OCI-M2 (cell line): ENCODE measurements around the gene DPF3.

ENCODE experiments used
- DNase-seq: peaks from one replicate; lab custom pipeline; 2025; ENCODE audit not compliant: unreplicated experiment; lab: John Stamatoyannopoulos, UW

Gene DPF3

DNA sequence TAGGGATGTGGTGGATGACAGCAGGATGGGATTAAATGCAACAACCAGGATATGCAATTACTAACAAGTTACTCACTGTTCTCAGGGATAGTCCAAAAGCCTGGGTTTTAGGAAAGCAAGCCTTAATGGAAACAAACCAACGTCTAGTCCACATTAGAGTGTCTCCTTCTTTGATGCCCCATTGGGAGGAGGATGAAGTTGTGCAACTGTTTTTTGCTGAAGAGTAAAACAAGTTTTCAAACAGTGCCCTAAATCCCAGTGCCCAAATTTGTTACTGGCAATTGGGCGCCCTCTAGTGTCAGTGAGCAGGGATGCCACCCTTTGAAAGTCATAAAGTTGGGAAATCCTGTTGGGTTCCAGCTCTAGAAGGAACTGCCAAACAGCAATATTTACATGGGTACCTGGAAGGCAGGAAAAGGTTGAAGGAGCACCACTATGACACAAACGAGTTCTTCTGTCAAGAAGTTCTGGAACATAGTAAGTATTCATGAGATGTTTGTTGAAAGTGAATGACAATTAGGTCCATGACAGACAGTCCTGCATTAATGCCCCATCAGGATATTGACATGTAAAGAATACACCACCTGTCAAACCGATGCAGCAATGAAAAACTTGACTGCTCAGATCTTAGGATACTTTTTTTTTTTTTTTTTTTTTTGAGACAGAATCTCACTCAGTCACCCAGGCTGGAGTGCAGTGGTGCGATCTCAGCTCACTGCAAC is 11.1 kb upstream of the DPF3 start:
- DNase-seq: peak; percentile 56

DNA sequence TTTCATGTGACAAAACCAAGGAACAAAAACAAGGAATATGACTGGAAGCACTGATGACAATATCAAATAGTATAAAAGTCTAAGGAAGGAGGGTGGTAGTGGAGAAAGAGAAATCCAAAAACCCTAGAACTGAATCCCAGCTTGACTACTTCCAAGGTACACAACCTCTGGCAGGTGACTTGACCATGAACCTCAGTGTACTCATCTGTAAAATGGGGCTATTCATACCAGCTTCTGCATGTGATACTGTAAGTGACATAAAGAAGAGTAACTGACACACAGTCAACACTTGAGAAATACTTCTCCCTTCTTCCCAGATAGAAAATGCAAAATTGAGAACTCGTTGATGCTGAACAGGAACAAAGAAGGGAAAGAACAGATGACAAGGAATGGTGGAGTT is 10.3 kb upstream of the DPF3 start:
- no peak for DNase-seq

DNA sequence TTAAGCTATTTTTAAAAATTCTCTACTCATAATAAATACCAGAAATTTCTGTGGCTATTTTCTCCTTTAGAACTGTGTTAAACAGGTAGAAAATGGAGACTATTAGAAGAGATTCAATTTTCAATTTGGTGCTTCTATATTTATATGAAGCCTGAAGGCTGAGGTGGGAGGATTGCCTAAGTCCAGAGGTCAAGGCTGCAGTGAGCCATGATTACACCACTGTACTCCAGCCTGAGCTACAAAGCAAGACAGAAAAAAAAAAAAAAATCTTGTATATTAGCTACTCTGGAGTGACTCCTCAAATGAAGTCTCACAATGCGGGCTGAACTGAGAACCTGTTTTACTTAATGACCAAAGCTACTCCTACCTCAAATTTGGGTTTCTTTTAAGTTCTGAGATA is 9.8 kb upstream of the DPF3 start:
- no peak for DNase-seq

DNA sequence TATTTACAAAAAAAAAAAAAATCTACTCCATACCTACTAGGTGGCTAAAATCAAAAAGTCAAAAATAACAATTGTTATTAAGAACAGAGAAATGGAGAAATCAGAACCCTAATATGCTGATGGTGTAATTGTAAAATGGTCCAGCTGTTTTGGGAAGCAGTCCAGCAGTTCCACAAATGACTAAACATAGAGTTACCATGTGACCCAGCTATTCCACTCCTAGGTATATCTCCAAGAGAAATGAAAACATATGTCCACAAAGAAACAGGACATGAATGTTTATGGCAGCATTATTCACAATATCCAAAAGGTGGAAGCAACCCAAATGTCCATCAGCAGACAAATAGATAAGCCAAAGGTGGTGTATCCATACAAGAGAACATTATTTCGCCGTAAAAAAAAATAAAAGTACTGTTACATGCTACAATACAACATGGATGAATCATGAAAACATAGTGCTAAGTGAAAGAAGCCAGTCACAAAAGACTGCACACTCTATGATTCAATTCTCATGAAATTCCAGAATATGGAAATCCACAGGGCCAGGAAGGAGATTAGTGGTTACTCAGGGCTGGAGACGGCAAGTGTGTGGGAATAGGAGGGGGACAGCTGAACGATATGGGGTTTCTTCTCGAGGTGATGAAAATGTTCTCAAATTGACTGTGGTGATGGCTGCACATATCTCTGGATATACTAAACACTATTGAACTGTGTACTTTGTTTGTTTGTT is 9.1 kb upstream of the DPF3 start:
- no peak for DNase-seq

DNA sequence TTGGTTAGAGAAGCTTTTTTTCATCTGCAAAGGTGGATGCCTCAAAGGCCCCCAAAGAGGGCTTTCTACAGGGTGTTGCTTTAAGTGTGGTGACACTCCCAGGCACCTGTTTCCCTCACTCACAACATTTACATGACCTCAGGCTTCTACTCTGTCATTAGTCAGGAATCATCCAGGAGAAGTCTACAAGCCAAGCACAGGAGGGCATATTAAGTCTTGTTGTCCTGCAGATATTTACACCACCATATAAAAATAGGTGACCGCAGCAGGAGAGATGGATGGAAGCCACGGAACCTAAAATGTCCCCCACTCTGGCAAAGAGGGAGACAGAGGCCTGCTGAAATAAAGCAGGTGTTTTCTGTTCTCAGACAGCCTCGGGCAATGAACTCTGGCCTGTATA is 7.5 kb upstream of the DPF3 start:
- no peak for DNase-seq

DNA sequence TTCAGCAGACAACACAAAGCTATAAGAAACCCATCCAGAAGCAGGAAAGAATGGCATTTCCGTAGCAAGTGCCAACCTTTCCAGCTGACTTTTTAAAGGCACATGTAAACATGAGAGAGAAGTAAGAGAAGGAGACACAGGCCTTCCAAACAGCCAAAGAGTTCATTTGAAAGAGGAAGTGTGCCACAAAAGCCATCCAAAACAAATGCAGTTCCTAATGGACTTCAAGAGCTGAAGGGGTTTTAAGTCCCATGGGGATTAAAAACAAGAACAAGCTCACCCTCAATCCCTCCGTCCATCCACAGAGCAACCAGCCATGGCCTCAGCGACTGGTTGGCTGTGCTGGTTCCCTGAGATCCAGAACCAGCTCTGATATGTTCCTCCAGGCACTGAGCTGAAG is 4.5 kb upstream of the DPF3 start:
- DNase-seq: no peak

DNA sequence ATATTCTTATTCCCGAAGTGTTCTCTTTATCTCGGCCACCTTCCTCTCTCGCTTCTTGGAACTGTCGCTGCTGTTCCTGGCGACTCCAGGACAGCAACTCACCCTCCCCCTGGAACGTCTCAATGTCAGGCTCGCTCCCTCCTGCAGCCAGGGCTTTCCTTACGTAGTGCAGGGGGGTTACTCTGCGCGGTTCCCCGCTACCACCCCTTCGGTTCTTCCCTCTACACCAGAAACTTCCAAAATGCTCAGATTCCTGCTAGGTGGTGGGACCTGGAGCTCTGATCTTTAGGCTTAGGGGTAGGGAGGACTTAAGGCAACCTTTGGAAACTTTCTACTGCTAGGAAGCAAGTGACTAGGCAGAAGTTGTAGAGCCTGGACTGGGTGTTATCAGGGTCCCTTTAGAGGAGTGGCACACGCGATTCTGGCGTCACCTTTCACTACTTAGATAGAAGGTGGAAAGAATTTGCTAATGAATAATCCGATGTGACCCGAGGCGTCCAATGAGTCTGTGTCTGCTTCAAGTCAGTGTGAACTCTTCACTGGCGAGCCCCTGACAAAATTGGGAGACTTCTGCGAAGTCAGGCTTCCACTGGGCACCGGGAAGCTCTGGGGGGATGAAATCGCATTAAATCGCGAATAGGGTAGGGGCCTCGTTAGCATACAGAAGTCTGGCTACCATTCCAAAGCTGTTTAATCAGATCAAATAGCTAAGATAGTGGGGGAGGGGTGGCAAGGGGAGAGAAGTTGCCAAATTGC is 900 bp upstream of the DPF3 start:
- no peak for DNase-seq

DNA sequence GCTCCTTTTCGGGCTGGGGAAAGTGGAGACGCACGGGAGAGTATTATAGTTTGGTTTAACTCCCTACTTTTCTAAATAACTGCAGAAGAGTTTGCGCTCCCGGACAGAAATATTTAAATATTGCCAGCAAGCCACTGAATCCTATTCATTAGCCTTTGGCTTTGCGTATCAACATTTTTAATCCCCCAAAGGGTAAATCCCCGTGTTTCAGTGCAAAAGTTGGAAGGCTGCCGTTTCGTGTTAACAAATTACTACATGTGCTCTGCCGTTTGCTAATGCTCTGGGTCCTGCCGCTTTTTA is 372 bp upstream of the DPF3 start:
- DNase-seq: no peak

DNA sequence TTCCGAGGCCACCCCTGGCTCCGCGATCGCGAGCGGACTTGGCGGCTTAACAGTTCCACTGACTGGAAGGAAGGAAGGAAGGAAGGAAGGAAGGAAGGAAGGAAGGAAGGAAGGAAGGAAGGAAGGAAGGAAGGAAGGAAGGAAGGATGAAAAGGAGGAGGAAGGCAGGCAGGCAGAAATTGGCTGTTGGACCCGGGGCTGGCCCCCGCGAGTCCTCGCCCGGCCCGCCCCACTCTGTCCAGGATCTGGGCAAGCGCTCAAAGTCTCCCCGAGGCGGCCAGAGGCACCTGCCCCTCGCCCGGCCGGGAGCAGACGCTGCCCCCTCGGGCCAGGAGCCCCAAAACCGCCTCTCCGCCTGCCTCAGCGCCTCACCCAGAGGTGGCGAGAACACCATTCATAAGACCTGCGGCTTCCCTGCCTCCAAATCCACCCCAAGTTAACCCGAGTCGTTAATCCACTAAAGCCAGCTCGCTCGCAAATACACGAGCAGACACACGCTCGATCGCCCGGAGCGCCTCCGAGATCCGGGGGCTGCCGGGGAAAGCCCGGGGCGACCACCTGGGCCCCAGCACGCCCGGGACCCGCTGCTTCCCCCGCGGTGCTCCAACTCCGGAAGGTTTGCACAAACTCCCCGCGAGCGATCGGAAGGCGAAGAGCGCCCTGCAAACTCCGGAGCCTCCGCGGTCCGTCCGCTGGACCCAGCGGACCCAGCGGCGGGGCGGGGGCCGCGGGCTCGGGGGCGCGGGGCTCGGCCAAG is 844 bp downstream of the DPF3 start:
- DNase-seq: no peak

DNA sequence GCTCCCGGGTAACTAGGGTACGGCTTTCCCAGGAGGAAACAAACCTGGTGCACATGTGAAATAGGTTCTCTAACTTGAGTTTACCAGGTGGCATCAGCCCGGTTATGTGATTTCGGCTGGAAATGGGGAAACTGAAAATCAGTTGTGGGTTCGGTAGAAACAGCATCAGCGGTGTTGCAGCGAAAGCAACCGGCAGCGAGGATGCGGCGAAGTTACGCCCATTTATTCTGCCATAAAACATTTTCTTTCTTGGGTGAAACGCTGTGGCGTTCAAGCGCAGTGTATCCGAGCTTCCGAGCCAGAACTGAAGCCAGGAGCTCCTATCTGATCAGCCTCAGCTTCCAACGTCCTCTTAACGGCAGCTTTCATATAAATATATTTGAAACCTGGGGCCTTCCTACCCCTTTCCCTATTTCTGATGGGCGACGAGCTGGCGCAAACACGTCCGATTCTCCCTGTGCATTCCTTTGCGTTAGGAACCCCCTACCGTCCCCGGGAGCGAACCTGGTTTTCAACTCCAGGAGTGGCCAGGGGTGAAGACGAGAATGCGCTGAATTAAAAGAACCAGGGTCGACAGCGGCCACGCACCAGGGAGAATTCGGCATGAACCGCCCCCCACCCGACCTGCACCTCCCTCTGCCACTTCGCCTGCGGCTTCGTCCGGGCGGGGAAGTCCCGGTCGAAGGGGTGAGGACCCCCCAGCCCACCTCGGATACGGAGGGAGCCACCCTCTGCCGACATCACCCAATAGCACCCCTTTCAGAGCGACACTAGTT is 1.6 kb downstream of the DPF3 start:
- no peak for DNase-seq

DNA sequence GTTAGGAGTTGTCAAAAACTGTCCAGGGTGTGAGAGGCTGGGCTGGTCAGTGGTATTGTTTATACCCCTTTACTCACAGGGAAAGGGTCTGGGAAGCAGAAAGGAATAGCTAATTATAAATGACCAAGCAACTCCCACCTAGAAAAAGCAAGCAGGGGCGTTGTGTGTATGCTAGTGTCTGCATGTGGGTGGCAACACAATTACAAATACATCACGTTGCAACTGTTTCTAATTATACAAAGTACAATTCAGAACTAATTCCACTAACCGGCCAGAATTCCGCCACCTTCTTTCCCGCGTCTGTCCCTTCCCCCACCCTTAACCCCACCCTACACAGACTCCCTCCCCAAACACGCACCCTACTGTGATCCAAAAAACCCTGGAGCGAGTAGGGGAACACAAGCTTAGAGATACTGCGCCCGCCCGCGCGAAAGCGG is 2.2 kb downstream of the DPF3 start:
- no peak for DNase-seq

DNA sequence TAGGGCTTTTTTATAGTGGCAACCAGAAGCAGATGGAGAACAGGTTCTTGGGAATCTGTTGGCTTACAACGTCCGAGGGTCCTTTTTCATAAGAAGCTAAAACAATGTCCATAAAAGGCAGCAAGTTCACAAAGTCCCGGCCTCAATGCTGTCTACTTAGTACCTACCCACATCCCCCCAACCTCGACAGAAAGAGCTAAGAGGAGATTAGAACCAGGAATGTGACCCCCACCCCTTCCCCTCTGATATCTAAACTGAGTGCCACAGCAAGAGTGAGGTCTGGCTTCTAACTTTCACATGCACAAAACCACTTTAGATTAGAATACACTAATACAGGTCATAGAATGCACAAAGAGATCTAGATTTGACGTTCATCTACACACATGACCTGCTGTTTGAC is 4.5 kb downstream of the DPF3 start:
- no peak for DNase-seq

DNA sequence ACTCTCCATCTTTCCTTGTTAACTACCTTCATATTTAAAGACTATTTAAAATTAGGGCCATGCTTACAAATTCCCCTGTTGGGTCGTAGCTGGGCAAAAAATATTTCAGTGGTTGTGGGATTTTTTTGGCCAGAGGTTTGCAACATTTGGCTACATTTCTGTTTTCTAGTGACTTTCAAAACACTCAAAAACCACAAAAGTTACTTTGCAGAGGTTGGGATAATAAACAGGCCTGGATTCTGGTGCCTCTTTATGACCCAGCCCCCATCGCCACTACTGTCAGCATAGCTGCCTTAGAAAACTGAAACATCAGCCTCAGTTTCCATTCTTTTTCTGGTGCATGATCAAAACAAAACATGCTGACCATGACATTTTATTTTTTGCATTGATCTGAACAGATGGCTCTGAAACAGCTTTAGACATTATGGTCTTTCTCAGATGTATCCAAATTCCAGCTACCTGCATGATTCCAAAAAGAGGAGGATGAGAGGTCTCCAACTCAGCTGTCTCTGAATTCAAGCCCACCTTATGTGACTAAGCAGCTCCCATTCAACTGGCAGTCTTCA is 5.2 kb downstream of the DPF3 start:
- no peak for DNase-seq

DNA sequence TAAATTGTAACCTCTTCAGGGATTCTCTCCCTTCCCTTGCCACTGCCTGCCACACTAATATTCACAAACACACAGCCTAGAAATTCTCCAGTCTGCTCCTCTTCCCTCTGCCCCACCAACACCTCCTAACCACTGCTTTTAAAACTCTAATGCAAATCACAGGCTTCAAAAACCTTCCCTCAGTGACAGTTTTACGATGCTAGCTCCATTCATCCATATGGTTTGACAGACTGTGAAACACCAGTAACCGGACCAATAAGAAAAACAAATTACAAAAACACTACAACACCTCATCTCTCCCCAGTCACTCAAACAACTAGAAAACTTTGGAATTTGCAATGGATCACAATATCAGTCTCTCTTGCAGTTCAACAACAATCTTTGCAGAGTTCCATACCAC is 5.7 kb downstream of the DPF3 start:
- no peak for DNase-seq

DNA sequence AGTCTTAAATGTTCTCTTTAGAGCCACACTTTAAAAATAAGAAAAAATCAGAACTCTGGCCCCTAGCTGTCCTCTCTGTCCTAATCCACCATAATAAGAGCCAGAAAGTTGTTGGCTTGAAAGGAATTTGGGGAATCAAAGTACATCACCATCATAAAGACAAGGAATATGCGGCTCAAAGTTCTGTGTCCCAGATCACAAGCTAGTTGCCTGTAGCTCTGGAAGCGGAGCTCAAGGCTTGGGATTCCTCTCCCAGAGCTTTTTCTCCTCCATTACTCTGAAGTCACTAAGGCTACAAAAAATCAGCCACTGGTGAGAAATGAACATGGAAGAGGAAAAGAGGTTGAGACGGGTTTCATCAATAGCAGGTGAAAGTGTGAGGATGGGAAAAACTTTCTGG is 6.4 kb downstream of the DPF3 start:
- DNase-seq: no peak

DNA sequence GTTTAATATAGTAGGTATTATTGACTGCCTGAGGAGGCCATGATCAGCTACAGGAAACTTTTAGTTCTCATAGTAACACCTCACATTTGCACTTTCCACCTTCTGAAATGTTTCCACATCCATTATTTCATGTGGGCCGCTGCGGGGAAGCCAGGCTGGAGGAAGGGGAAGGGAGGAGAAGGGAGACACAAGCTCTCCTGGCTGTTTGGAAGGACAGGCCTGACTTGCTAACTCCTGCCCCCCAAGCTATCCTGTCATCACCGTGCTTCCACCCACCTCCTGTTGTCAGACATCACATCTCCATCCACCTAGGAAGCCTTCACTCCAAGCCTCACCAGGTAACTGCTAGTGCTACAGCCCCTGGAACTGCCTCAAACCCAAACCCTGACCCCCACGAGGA is 9.5 kb downstream of the DPF3 start:
- no peak for DNase-seq

DNA sequence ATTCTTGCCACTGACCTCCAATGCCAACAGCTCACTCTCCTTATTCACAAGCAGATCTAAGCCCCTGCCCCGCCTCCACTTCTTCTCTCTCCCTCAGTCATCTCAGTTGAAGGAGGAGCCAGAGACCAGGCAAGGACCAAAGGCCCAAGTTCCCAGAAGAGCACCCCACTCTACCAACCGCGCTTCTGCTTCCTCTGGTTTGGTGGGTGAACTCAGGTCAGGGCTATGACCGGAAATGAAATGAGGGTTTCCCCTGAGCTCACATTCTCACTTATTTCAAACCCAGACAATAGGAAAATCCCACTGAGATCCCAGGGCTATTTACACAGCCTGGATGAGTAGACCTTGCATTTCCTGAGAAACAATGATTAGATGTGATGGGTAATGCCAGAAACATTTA is 9.9 kb downstream of the DPF3 start:
- no peak for DNase-seq

DNA sequence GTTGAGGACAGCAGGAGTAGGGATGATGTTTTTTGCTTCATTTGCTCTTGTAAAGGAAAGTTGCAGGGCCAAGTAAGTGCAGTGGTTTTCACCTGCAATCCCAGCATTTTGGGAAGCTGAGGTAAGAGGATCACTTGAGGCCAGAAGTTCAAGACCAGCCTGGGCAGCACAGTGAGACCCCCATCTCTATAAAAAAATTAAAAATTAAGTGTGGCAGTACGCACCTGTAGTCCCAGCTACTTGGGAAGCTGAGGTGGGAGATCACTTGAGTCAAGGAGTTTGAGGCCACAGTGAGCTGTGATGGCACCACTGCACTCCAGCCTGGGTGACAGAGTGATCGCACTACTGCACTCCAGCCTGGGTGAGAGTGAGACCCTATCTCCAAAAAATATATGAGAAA is 10.8 kb downstream of the DPF3 start:
- DNase-seq: no peak

DNA sequence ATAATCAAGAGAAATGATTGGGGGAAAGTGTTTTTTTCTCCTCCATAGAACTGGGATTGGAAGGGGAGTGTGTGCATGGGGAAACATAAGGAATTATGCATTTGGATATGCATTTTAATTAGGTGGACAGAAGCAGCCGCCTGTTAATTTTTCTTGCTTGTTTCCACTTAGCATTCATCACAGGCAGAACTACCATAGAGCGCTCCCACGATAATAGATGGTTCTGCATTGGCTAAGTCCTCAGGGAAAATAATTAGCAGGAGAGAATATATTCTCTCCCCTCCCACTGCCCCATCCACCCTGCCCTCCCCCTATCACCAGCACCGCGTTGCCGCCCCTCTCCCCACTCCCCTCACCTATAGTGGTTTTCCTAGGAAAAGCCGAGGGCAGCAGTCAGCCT is 11.4 kb downstream of the DPF3 start:
- DNase-seq: no peak

DNA sequence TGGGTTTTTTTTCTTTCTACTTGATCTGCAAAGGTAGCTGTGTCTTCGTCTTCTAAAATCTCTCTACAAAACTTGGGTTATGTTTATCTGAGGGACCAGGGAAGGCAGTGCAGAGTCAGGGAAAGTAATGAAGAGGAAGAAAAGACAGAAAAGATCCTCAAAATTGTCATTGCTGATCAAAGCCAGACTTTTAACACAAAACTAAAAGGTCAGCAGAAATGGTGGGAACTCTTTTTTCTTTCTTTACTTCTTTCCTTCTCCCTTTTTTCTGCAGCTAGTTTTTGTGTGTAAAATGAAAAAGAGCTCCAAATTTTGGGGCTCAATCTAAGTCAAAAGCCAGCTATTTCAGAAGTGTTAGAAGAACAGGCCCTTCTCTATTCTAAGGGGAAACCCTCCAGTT is 11.9 kb downstream of the DPF3 start:
- no peak for DNase-seq

DNA sequence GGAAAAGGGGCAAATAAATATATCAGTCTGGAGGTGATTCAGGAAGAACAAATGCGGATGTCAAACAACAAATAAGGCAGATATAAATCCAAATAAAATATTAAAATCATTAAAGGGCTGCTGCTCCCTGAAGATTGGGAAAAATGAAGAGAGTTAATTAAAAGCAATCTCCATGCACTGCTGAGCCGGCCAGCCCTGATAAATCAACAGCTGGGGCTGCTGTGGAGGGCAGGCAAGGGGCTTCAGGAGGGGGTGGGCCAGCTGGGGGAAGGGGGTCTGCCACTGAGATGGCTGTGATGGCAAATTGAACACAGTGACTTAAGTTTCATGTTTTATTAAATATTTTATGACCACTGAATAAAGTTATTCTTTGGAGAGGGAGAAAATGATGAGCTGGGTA is 12.4 kb downstream of the DPF3 start:
- no peak for DNase-seq
